K562 (cell line): ENCODE data around the gene ARAP1. TPM values are rescaled to one million over a fixed set of nuclear protein-coding genes. Genes with fewer than 3 reads are reported as not detected.

Experiments
- ARID1B ChIP-seq: fragments of 450-650 bp; IDR thresholded peaks from 2 replicates; pipeline ENCODE4 v1.6.1; 2016; ENCODE audit warnings: antibody characterized with exemption, mild to moderate bottlenecking, inconsistent platforms
- ARID2 ChIP-seq: fragments of 450-650 bp; IDR thresholded peaks from 2 replicates; pipeline ENCODE4 v1.6.1; 2017; ENCODE audit warnings: antibody characterized with exemption, mild to moderate bottlenecking
- KDM1A ChIP-seq, 2 experiments: fragments of 450-650 bp; IDR thresholded peaks; 2 replicates each; pipeline ENCODE4 v1.6.1; 2016; ENCODE audit warnings: mild to moderate bottlenecking in 2 of 2
- NBN ChIP-seq: fragments of 450-650 bp; IDR thresholded peaks from 2 replicates; pipeline ENCODE4 v1.6.1; 2016; ENCODE audit warnings: low read depth, mild to moderate bottlenecking
- RBBP5 ChIP-seq: fragments of 200-600 bp; sonication (generic); IDR thresholded peaks from 2 replicates; pipeline ENCODE4 v1.6.1; 2012; ENCODE audit warnings: borderline replicate concordance, mild to moderate bottlenecking, low read length, control low read depth, inconsistent platforms; ENCODE audit not compliant: insufficient read depth, poor library complexity, severe bottlenecking
- RBFOX2 ChIP-seq: fragments of 200-400 bp; formaldehyde crosslinking; IDR thresholded peaks from 2 replicates; pipeline ENCODE4 v1.6.1; 2017; ENCODE audit warnings: low read depth, mild to moderate bottlenecking, low read length, moderate library complexity
- SOX6 ChIP-seq: fragments of 450-650 bp; IDR thresholded peaks from 2 replicates; pipeline ENCODE4 v1.6.1; 2014; ENCODE audit warnings: mild to moderate bottlenecking
- SUPT5H ChIP-seq: fragments of 450-650 bp; IDR thresholded peaks from 2 replicates; pipeline ENCODE4 v1.6.1; 2016
- TCF3 ChIP-seq: sonication (generic); formaldehyde crosslinking; IDR thresholded peaks from 2 replicates; pipeline ENCODE4 v1.4.0; 2020; ENCODE audit warnings: mild to moderate bottlenecking, missing genetic modification reagents
- ZFP30 ChIP-seq: fragments of 250-450 bp; sonication (Bioruptor Pico); IDR thresholded peaks from 2 replicates; pipeline ENCODE4 v1.8.0; 2022; ENCODE audit warnings: moderate library complexity, mild to moderate bottlenecking, inconsistent platforms, borderline replicate concordance
- ZNF24 ChIP-seq: fragments of 450-650 bp; IDR thresholded peaks from 2 replicates; pipeline ENCODE4 v1.6.1; 2016
- ZNF263 ChIP-seq: sonication (generic); formaldehyde crosslinking; IDR thresholded peaks from 2 replicates; pipeline ENCODE4 v1.8.0; 2022; ENCODE audit warnings: mild to moderate bottlenecking, missing genetic modification reagents, borderline replicate concordance
- ZNF444 ChIP-seq: fragments of 250-450 bp; sonication (Bioruptor Pico); IDR thresholded peaks from 2 replicates; pipeline ENCODE4 v1.4.0; 2020; ENCODE audit warnings: mild to moderate bottlenecking, moderate library complexity
- polyA plus RNA-seq, 8 experiments: library from polyadenylated mRNA; depleted of rRNA in 4 of 8; stranded (reverse) in 5 of 8; unstranded in 3 of 8; fragments of >200 nt; fragmentation: Nextera tagmentation in 2 of 8; fragmentation: Illumina TruSeq in 1 of 8; extraction: Ambion mirVana in 2 of 8; extraction: Trizol in 1 of 8; gene quantifications; 2 replicates each; pipeline versions ENCODE4 v1.2.1 to v1.2.3, GENCODE V29; 2011 to 2014; ENCODE audit warnings: inconsistent platforms in 1 of 8, missing spikeins in 1 of 8
- total RNA-seq, 7 experiments: library from RNA; depleted of rRNA in 6 of 7; stranded (reverse); fragments of >200 nt in 6 of 7; fragmentation: Illumina TruSeq in 2 of 7; extraction: Trizol in 2 of 7; gene quantifications; 2 replicates each; pipeline versions ENCODE4 v1.2.1 to v1.2.3, GENCODE V29; 2011 to 2021; ENCODE audit warnings: low replicate concordance in 1 of 7
- TF ChIP-seq, protein P1 (sequence below): fragments of 250-450 bp; sonication (Bioruptor Pico); IDR thresholded peaks from 2 replicates; pipeline ENCODE4 v1.8.0; 2022; ENCODE audit warnings: moderate library complexity, mild to moderate bottlenecking, inconsistent platforms
- TF ChIP-seq, protein P2 (sequence below): fragments of 250-450 bp; sonication (Bioruptor Pico); IDR thresholded peaks from 2 replicates; pipeline ENCODE4 v1.8.0; 2021; ENCODE audit warnings: mild to moderate bottlenecking, moderate library complexity
- TF ChIP-seq, protein P3 (sequence below), 2 experiments: IDR thresholded peaks in 1 of 2; conservative IDR thresholded peaks in 1 of 2; 2 replicates each; pipeline ENCODE4 v1.6.1; 2016; ENCODE audit warnings: low read depth in 2 of 2, mild to moderate bottlenecking in 1 of 2, missing compliant biosample characterization in 1 of 2, missing genetic modification characterization in 1 of 2, moderate library complexity in 1 of 2
- TF ChIP-seq, protein P4 (sequence below): sonication (generic); formaldehyde crosslinking; IDR thresholded peaks from 2 replicates; pipeline ENCODE4 v1.8.0; 2022; ENCODE audit warnings: missing genetic modification reagents, mild to moderate bottlenecking, borderline replicate concordance
- TF ChIP-seq, protein P5 (sequence below), 2 experiments: fragments of 450-650 bp in 1 of 2; sonication (generic) in 1 of 2; formaldehyde crosslinking; conservative IDR thresholded peaks; 2 replicates each; pipeline versions ENCODE4 v1.4.0 to v1.8.1; 2020 to 2022; ENCODE audit warnings: mild to moderate bottlenecking in 1 of 2, missing genetic modification reagents in 1 of 2

Gene ARAP1
- total and polyA plus RNA-seq, 9 of the 15 experiments (the other 6 are each of a cell fraction or from before 2014, with no cell fraction given): 0.23 to 67.0 (median 24.6) TPM

DNA sequence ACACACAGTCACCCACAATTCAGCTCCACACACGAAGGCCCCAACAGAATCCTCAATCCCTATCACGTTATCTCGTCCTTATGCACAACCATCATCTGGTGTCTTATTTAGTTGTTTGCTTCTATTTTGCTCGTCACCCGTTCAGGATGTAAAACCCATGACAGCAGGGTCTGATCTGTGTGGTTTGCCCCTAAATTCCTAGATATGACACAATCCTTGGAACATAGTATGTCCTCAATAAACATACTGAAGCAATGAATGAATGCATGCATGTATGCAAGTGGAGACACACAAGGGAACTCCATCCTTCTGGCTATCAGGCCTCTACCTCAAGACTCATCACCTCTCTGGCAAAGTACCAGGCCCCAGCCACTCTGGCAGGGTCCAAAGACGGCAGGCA is 21.5 kb upstream of the ARAP1 start (continued):
- TF ChIP-seq ARID2 (no peak), RBFOX2 (no peak), KDM1A (IDR thresholded peaks at IDR 0.05) (peak in 1 of 2 experiments; percentile 30; a peak in 1 of 4 replicates), ZNF444 (CRISPR knock-in tag) (no peak), ZNF263 (no peak), RBBP5 (peak; percentile 31), TCF3 (CRISPR knock-in tag) (no peak), ARID1B (0 out of 2 replicates have a peak, but pooled peaks have one; percentile 3), ZNF24 (peak; percentile 93), ZFP30 (CRISPR knock-in tag) (no peak), NBN (no peak), SOX6 (0 out of 2 replicates have a peak, but pooled peaks have one; percentile 12), SUPT5H (no peak)
- TF ChIP-seq, protein P1, sequence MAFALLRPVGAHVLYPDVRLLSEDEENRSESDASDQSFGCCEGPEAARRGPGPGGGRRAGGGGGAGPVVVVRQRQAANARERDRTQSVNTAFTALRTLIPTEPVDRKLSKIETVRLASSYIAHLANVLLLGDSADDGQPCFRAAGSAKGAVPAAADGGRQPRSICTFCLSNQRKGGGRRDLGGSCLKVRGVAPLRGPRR (CRISPR knock-in tag): no peak
- TF ChIP-seq, protein P2, sequence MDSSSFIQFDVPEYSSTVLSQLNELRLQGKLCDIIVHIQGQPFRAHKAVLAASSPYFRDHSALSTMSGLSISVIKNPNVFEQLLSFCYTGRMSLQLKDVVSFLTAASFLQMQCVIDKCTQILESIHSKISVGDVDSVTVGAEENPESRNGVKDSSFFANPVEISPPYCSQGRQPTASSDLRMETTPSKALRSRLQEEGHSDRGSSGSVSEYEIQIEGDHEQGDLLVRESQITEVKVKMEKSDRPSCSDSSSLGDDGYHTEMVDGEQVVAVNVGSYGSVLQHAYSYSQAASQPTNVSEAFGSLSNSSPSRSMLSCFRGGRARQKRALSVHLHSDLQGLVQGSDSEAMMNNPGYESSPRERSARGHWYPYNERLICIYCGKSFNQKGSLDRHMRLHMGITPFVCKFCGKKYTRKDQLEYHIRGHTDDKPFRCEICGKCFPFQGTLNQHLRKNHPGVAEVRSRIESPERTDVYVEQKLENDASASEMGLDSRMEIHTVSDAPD (CRISPR knock-in tag): no peak
- TF ChIP-seq, protein P3, sequence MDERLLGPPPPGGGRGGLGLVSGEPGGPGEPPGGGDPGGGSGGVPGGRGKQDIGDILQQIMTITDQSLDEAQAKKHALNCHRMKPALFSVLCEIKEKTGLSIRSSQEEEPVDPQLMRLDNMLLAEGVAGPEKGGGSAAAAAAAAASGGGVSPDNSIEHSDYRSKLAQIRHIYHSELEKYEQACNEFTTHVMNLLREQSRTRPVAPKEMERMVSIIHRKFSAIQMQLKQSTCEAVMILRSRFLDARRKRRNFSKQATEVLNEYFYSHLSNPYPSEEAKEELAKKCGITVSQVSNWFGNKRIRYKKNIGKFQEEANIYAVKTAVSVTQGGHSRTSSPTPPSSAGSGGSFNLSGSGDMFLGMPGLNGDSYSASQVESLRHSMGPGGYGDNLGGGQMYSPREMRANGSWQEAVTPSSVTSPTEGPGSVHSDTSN (CRISPR knock-in tag; IDR thresholded peaks at IDR 0.05; ENCODE audit: low read depth): no peak
- TF ChIP-seq, protein P3 (tag; conservative IDR thresholded peaks at IDR 0.05; ENCODE audit: low read depth): no peak
- TF ChIP-seq, protein P4, sequence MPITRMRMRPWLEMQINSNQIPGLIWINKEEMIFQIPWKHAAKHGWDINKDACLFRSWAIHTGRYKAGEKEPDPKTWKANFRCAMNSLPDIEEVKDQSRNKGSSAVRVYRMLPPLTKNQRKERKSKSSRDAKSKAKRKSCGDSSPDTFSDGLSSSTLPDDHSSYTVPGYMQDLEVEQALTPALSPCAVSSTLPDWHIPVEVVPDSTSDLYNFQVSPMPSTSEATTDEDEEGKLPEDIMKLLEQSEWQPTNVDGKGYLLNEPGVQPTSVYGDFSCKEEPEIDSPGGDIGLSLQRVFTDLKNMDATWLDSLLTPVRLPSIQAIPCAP: no peak
- TF ChIP-seq, protein P5, sequence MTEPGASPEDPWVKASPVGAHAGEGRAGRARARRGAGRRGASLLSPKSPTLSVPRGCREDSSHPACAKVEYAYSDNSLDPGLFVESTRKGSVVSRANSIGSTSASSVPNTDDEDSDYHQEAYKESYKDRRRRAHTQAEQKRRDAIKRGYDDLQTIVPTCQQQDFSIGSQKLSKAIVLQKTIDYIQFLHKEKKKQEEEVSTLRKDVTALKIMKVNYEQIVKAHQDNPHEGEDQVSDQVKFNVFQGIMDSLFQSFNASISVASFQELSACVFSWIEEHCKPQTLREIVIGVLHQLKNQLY (CRISPR knock-in tag; conservative IDR thresholded peaks at IDR 0.05): no peak
